GM19193 (cell line): ENCODE measurements around the gene RBMS3.

Source experiments
- POLR2A ChIP-seq: IDR thresholded peaks from 4 replicates; pipeline ENCODE4 v1.6.1; 2011; ENCODE audit not compliant: insufficient read depth, insufficient read length; ENCODE audit errors: extremely low read depth

RBMS3 gene

GRCh38 chr3:29339016-29339833, 58.4 kb downstream of the RBMS3 start:
- no peak for TF ChIP-seq POLR2A

DNA sequence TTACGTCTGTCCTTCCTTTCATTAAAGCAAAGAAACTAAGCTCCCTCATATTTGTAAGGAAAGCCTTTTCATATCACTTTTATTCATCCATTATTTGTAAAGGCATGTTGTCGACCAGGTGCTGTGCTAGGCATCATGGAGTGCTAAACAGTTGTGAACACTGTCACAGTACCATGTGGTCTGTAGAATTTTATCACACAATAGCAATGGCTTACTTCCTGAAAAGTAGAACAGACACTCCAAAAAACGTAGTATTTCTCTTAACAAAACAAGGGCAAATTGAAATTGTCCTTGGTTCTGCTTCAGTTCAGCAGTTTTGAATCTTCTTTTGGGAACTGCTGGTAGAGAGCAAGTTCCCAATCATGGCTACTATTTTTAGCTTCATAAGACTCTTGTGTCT, 63.3 kb downstream of the RBMS3 start:
- TF ChIP-seq POLR2A: no peak

DNA sequence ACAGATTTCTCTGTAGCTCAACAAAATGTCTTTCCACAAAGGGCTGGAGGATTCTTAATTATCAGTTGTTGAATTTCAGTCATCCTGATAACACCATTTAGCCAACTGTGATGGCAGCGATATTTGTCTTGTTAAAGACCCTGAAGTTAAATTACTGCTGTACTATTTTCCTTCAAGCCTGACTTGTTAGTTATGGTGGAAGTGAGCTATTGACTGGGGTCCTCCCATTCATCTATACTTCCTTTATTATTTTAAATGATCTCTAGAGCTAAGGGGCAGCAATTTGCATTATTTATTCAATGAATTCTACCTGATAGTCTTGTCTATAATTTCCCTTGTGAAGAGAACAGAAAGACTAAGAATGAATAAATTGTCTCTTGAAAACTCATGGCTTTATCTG, 64.1 kb downstream of the RBMS3 start:
- TF ChIP-seq POLR2A: no peak

- no peak for TF ChIP-seq POLR2A
Observed at GRCh38 chr3:29345516-29346300, 64.8 kb downstream of the RBMS3 start.

DNA sequence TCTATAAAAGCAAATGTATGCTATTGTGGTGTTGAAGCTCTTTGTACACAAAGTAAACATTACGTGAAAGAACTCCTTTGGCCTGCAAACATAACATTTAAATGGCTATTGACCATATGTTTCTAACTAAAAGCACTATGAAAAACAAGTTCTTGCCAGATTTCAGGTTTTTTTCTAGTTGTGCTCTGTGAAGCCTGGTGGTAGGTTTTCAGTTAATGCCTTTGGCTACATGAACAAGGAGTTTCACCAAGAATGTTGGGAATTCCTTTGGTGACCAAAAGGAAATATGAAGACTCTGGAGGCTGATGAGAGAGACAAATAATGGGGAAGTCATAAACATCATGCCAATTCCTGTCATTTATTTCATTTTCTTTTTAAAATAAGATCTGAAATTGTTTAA, 66.0 kb downstream of the RBMS3 start:
- TF ChIP-seq POLR2A: no peak

- TF ChIP-seq POLR2A: no peak
Observed at GRCh38 chr3:29347412-29347811, 66.5 kb downstream of the RBMS3 start.

- no peak for TF ChIP-seq POLR2A
Observed at GRCh38 chr3:29348316-29348715, 67.4 kb downstream of the RBMS3 start.

- TF ChIP-seq POLR2A: no peak
Observed at GRCh38 chr3:29349049-29349448, 68.2 kb downstream of the RBMS3 start.

DNA sequence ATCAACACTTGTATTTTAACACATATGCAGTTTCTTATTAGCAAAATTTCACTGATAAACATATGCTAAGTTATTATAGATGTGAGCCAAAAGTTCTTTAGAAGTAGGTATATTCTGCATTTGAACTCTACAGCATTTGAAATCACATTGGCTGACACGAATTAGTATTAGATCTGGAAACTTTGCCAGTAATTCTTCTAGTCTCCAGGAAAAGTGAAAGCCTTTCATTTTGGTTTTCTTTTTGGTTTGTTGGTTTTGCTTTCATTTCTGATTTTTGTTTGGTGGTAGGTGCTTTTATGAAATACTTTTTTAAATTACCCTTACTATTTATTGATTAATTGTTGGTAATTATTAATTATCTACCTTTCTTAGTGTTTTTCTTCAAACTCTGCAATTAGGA, 72.9 kb downstream of the RBMS3 start:
- TF ChIP-seq POLR2A: no peak

- TF ChIP-seq POLR2A: no peak
Observed at GRCh38 chr3:29354894-29355293, 74.0 kb downstream of the RBMS3 start.

DNA sequence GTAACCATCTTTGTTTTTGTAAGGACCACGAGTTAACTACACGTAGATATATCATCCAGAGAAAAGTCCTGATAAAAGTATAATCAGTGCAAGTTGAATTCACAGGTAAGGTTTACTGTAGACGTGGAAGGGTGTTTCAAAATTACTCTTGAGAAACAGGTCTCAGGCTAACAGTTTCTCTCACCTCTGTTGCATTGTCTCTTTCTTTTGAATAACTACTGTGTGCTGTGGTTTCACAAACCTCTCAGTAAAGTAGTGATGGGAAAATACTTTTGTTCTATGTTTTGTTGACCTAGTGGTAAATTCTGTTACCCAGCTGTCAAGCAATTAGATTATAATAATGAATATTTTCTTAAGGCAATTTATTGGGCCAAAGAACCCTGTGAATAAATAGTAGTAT, 75.2 kb downstream of the RBMS3 start:
- no peak for TF ChIP-seq POLR2A

DNA sequence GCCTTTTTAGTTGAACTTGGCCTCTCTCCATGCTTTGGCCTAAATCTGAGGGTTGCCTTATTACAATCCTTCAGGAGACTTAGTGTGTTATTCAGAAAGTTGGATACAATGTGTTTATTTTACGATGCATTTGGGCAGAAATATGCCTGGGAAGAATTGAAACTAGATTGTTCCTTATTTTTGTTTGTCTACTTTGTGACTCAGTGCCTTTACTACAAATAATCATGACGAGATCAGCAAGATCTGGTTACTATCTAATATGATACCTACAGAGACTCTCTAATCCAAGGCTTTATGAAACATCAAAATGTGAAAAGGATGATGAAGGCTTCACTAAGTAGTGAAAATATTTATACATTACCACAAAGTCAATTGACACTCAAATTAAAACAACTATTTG, 82.2 kb downstream of the RBMS3 start:
- TF ChIP-seq POLR2A: no peak

DNA sequence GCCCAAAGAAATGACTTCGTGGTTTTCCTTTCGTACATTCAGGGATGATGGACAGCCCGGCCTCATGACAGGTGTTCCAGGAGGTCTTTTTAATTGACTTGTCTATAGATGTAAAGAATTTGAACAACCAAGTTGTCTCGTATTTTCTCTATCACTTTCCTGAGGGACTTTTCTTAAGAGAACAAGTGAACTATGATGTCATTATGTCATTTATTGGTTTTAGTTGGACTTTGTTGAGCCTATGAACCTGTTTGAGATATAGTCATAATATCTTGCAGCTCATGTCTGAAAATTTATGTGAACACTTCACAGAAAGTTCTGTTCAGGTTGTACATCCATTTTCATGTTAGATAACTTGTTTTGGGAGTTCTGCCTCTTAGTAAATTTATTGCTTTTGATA, 89.2 kb downstream of the RBMS3 start:
- TF ChIP-seq POLR2A: no peak

DNA sequence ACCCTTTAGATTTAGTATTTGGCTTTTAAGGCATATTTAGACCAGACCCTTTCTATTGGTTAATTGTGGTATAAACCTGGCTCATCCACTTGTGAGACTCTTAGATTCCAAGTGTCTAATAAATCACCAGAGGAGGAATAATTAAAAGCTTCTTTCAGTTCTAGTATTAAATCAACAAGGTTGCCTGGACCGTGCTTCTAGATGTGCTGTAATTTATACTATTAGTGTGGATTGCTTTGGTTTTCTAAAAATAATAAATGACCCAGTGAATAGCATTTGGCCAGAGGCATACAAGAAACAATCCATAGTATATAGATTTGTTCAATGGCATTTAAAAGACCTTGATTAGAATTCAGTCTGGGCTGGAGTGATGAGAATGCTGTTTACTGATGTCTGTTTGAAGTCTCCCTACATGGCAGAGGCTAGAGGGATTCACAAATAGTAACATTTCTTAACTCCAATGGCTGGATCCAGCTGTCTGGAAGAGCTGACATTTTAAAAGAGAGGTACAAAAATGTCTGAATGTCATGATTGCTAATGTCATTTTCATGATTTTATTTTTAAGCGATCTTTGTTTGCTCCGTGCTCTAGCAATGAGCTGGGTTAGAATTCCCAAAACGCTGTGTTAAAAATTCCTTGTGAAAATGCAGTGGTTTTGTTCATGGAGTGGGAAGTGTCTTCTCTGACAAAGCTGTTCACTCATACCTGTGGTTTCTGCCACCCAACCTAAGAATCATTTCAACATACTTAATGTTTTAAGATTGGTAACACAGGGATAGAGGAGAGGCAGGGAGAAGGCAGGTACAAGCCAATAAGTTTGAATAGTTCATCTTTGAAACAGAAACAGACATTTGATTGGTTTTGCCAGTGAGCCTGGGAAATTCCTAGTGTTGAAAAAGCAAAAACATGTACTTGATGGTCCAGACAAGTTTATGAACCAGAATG, 89.9 kb downstream of the RBMS3 start:
- TF ChIP-seq POLR2A: no peak

DNA sequence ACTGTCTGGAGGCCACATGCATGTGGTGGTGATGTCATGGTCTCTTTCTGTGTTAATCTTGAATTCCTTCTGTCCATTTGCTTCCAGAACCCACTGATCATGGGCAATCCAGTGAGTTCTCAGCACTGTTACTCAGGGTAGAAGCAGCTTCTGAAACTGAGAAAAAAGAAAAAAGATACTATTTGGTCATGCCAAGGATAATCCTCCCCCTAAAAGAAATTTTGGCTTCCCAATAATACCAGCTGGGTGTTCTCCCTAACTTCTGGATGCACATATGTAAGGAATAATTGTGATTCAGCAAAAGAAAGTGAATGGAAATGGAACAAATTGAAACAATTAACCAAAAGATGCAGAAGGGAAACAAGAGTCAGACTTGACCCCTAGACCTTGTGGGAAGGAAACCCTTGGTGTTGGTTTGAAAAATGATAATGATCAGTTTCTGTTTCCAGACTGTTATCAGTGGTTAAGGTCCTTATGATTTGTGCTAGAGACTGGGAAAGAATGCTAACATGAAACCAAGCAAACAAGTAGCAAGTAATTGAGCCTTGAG, 92.3 kb downstream of the RBMS3 start:
- no peak for TF ChIP-seq POLR2A
